H7 (cell line): Measurements from ENCODE around the gene ERMN. TPM values are rescaled to one million over a fixed set of nuclear protein-coding genes. Genes with fewer than 3 reads are reported as not detected.

ENCODE experiments used
- DNase-seq: peaks from one replicate; pipeline ENCODE4 v3.0.0; 2012
- H3K27me3 ChIP-seq: 2 replicates; pipeline ENCODE4 v1.6.0; 2011; ENCODE audit warnings: mild to moderate bottlenecking, low read length; ENCODE audit not compliant: control insufficient read depth, insufficient read depth
- H3K36me3 ChIP-seq: replicated peaks from 2 replicates; pipeline ENCODE4 v1.5.1; 2011; ENCODE audit warnings: low read length; ENCODE audit not compliant: control insufficient read depth, insufficient read depth
- H3K4me3 ChIP-seq: 2 replicates; pipeline ENCODE4 v1.5.1; 2011; ENCODE audit warnings: low read depth, mild to moderate bottlenecking, control low read depth, low read length, moderate library complexity; ENCODE audit not compliant: insufficient read depth
- total RNA-seq: library from RNA; depleted of rRNA; stranded (reverse); fragments of >200 nt; shearing (Covaris generic); gene quantifications from 2 replicates; pipeline ENCODE4 v1.2.3, GENCODE V29; 2014

The ERMN gene
- total RNA-seq, 1 experiment from 2014 or later = 0.31 TPM

DNA sequence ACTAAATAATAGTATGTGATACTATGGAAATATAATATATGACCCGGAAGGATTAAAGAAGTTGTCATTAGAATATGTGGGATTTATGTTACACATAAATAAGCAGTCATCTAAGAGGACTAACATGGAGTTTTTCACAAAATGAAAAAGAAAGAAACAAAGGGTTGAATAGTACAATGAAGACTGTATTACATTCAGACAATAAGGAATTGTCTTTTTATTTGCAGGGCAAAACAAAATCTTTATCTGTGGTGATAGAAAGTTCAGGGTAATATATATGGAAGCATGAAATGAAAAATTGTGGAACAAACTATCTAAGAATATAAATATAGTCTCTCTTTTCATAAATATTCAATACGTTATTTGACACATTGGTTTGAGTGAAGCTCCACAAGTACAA lies 5.8 kb downstream of the ERMN start:
- Histone ChIP-seq H3K36me3 (no peaks in the 10 kb centered on the region), H3K4me3 (no peak overlapping the region), H3K27me3 (no peaks in the 10 kb centered on the region)
- DNase-seq = no peak

- Histone ChIP-seq H3K36me3 (no peaks in the 10 kb centered on the region), H3K27me3 (no peaks in the 10 kb centered on the region), H3K4me3 (no peak overlapping the region)
- DNase-seq = no peak
Observed at GRCh38 chr2:157318884-157319283, 6.7 kb downstream of the ERMN start.

GRCh38 chr2:157315901-157316300 lies 9.7 kb downstream of the ERMN start:
- Histone ChIP-seq H3K27me3 (no peaks in the 10 kb centered on the region), H3K36me3 (no peaks in the 10 kb centered on the region), H3K4me3 (no peak overlapping the region)
- peak; percentile 2 for DNase-seq

DNA sequence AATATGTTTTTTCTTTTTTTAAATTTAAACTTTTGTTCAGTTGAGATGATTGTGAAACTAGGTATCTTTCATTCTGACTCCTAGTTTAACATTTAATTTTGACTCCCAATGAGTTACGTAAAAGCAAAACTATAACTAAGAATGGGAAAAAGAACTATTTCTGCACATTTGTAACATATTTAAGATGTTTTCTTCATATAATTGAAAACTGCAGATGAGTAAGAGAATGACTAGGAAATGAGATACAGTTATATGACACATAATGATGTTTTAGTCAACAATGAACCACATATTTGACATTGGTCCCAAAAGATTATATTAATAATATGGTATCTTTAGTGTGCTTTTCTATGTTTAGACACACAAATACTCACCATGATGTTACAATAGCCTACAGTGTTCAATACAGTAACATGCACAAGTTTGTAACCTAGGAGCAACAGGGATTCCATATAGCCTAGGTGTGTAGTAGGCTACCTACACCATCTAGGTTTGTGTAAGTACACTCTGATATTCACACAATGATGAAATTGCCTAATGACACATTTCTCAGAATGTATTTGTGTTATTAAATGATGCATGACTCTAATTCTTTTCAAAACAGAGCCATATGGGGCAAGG lies 12.6 kb downstream of the ERMN start:
- Histone ChIP-seq H3K36me3 (no peaks in the 10 kb centered on the region), H3K4me3 (no peak overlapping the region), H3K27me3 (no peaks in the 10 kb centered on the region)
- no peak for DNase-seq

DNA sequence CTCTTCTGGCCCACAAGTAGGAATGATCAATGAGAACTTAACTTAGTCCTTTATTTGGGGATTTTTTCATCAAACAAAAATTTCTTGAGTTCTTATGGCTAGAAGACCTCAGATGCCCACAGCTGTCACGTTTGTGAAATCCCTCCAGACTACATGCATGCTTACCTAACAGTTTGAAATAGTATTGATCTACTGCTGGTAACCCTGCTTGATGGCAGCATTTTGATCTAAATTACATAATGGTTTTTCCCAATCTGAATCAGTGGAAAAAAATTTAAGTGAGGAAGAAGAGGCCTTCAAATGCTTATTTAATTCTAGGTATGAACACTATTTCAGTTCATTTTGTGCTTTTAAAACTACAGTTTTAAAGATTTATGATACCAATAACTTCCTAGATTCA lies 13.9 kb downstream of the ERMN start:
- Histone ChIP-seq H3K36me3 (no peaks in the 10 kb centered on the region), H3K27me3 (no peaks in the 10 kb centered on the region), H3K4me3 (no peak overlapping the region)
- no peak for DNase-seq

GRCh38 chr2:157309878-157310277 lies 15.7 kb downstream of the ERMN start:
- H3K4me3 ChIP-seq = no peak overlapping the region
- no peaks in the 10 kb centered on the region for H3K27me3 ChIP-seq
- no peaks in the 10 kb centered on the region for H3K36me3 ChIP-seq
- no peak for DNase-seq

- Histone ChIP-seq H3K36me3 (no peaks in the 10 kb centered on the region), H3K27me3 (no peaks in the 10 kb centered on the region)
Observed at GRCh38 chr2:157307021-157307420, 18.6 kb downstream of the ERMN start.

GRCh38 chr2:157305723-157306110 lies 19.9 kb downstream of the ERMN start:
- no peaks in the 10 kb centered on the region for H3K27me3 ChIP-seq
- no peak overlapping the region for H3K4me3 ChIP-seq
- no peaks in the 10 kb centered on the region for H3K36me3 ChIP-seq
- no peak for DNase-seq

More at GRCh38 chr2:157307021-157307420, 18.6 kb downstream of the ERMN start:
- H3K4me3 ChIP-seq = no peak overlapping the region
- no peak for DNase-seq

GRCh38 chr2:157304811-157305722 lies 20.6 kb downstream of the ERMN start:
- no peaks in the 10 kb centered on the region for H3K27me3 ChIP-seq
- no peak overlapping the region for H3K4me3 ChIP-seq
- no peak for DNase-seq
- H3K36me3 ChIP-seq = no peaks in the 10 kb centered on the region

- H3K36me3 ChIP-seq = no peaks in the 10 kb centered on the region
- no peak overlapping the region for H3K4me3 ChIP-seq
- no peak for DNase-seq
- no peaks in the 10 kb centered on the region for H3K27me3 ChIP-seq
Observed at GRCh38 chr2:157303612-157304011, 22.0 kb downstream of the ERMN start.

DNA sequence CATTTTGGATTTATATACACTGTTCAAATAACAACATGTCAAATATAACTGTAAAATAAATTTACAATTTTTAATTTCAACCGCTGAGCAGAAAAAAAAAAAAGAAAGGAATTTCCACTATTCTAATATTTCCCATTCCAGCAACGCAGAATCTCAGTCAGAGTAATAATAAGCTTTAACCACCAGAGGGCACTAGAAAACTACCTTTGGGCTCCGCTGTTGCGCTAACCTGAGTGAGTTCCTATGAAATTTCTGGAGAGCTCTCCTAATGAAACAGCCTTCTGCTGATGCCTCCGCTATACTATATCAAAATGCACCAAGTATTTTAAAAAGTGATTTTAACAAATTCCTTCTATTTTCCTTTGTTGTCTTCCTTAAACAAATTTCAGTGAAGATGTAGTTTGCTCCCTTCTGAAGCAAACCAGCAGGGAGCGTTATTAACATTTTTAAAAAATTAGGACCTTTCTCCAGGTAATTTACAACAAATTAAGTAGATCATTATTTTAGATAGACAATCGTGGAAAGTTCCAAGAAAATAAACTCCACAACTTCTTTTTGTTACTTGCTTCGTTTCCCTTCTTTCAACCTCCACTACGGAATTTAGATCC lies 23.0 kb downstream of the ERMN start:
- DNase-seq = peak; percentile 21
- Histone ChIP-seq H3K27me3 (no peaks in the 10 kb centered on the region), H3K4me3 (no peak overlapping the region), H3K36me3 (no peaks in the 10 kb centered on the region)

DNA sequence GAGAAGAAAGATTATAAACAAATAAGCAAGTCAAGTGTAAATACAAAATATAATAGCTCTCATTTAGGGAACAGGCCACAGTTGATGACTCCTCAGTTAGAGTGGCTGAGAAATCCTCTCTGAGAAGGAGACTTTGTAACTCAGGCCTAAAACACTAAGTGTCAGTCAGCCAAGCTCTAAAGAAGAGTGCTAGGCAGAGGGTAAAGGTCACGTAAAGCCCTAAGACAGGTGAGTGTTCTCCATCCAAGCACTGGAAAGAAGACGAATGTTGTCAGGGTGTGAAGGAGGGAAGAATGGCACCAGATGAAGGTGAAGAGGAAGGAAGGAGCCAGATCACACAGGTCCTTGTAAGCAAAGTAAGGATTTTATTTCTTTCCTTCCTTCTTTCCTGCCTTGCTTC lies 24.3 kb downstream of the ERMN start:
- Histone ChIP-seq H3K36me3 (no peaks in the 10 kb centered on the region), H3K27me3 (no peaks in the 10 kb centered on the region), H3K4me3 (no peak overlapping the region)
- no peak for DNase-seq

DNA sequence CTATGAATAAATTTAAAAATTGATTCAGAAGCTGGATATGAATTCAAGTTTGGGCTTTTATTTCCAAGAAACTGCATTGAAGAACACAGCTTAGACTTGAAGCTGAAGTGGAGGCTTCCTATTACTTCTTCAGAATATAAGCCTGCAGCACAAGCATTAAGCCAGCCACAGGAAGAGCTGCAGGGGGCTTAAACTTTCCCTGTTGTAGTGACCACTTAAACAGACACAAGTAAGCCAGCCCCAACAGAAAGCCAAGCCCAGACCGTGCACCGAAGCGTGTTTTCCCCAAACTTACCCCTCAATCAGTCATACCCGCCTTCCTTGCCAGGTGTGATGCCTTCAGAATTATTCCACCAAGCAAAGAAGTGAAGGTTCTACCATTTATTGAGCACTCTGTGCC lies 28.7 kb downstream of the ERMN start:
- no peak for DNase-seq

GRCh38 chr2:157296490-157296889 lies 29.1 kb downstream of the ERMN start:
- H3K27me3 ChIP-seq = no peaks in the 10 kb centered on the region
- H3K36me3 ChIP-seq = no peaks in the 10 kb centered on the region
- no peak overlapping the region for H3K4me3 ChIP-seq
- no peak for DNase-seq

More for the DNA sequence above, 28.7 kb downstream of the ERMN start:
- Histone ChIP-seq H3K27me3 (no peaks in the 10 kb centered on the region), H3K36me3 (no peaks in the 10 kb centered on the region), H3K4me3 (no peak overlapping the region)

GRCh38 chr2:157292853-157293252 lies 32.8 kb downstream of the ERMN start:
- Histone ChIP-seq H3K36me3 (no peaks in the 10 kb centered on the region), H3K27me3 (no peaks in the 10 kb centered on the region), H3K4me3 (no peak overlapping the region)
- no peak for DNase-seq
